Tongue (tissue), 2 donors: Measurements from ENCODE around the gene LIN54. TPM values are rescaled to one million over a fixed set of nuclear protein-coding genes. Genes with fewer than 3 reads are reported as not detected.
"Not testable (repeated sequence)": the region's sequence is repeated elsewhere in the genome, so short reads cannot be mapped to it uniquely, and the experiment has no call there.

Experiments
- DNase-seq: peaks from one replicate; pipeline ENCODE4 v3.0.0-alpha.2; 2015
- total RNA-seq: library from RNA; depleted of rRNA; stranded (reverse); fragments of >200 nt; gene quantifications from one replicate; pipeline ENCODE4 v1.2.3, GENCODE V29; 2014

Gene LIN54
- 20.1 TPM for total RNA-seq

GRCh38 chr4:83010522-83011318 lies at the start of gene LIN54:
TSS of gene LIN54 (minus strand) at chr4:83010823. CDS start at chr4:82984844, 25,979 bp downstream.
- DNase-seq: peak; percentile 81

- no peak for DNase-seq
Observed at GRCh38 chr4:83054928-83055327, 44.3 kb upstream of the LIN54 start.

GRCh38 chr4:83048781-83049180 lies 38.2 kb upstream of the LIN54 start:
- not testable (repeated sequence) for DNase-seq

GRCh38 chr4:83046693-83047473 lies 36.3 kb upstream of the LIN54 start:
- DNase-seq: no peak

- DNase-seq: no peak
Observed at GRCh38 chr4:83043801-83044407, 33.3 kb upstream of the LIN54 start.

GRCh38 chr4:83043157-83043556 lies 32.5 kb upstream of the LIN54 start:
- DNase-seq: not testable (repeated sequence)

GRCh38 chr4:83040269-83040668 lies 29.6 kb upstream of the LIN54 start:
- no peak for DNase-seq

- no peak for DNase-seq
Observed at GRCh38 chr4:83036991-83037665, 26.5 kb upstream of the LIN54 start.

- DNase-seq: peak; percentile 100
Observed at GRCh38 chr4:83034630-83035494, 24.2 kb upstream of the LIN54 start, which contains the start of gene COPS4. TSS of gene COPS4 (plus strand) at chr4:83035183. CDS start at chr4:83035225, 42 bp downstream.

- DNase-seq: no peak
Observed at GRCh38 chr4:83029688-83030087, 19.1 kb upstream of the LIN54 start.

- DNase-seq: no peak
Observed at GRCh38 chr4:83028976-83029375, 18.4 kb upstream of the LIN54 start.

- DNase-seq: no peak
Observed at GRCh38 chr4:83025563-83025962, 14.9 kb upstream of the LIN54 start.

- DNase-seq: no peak
Observed at GRCh38 chr4:83024233-83024632, 13.6 kb upstream of the LIN54 start.

GRCh38 chr4:83023599-83023998 lies 13.0 kb upstream of the LIN54 start:
- DNase-seq: not testable (repeated sequence)

- DNase-seq: no peak
Observed at GRCh38 chr4:83022724-83023450, 12.3 kb upstream of the LIN54 start.

- DNase-seq: no peak
Observed at GRCh38 chr4:83019794-83020494, 9.3 kb upstream of the LIN54 start.

- no peak for DNase-seq
Observed at GRCh38 chr4:83013902-83014301, 3.3 kb upstream of the LIN54 start.

GRCh38 chr4:83013420-83013867 lies 2.8 kb upstream of the LIN54 start:
- DNase-seq: no peak

GRCh38 chr4:83012687-83013419 lies 2.2 kb upstream of the LIN54 start:
- DNase-seq: peak; percentile 99
